Stimulated activated CD4-positive, alpha-beta T cell treated with anti-CD3 and anti-CD28 coated beads, TNF-alpha, amount 100 ng/mL, for 4 hours (primary cell): ENCODE results near the gene GHRH.

ENCODE experiments used
- DNase-seq, 3 experiments: peaks; one replicate each; pipeline ENCODE4 v3.0.0-alpha.2; 2020; ENCODE audit warnings: low read depth in 3 of 3

Gene GHRH

GRCh38 chr20:37205794-37206193 lies 55.8 kb downstream of the GHRH start:
- DNase-seq, result no peak

DNA sequence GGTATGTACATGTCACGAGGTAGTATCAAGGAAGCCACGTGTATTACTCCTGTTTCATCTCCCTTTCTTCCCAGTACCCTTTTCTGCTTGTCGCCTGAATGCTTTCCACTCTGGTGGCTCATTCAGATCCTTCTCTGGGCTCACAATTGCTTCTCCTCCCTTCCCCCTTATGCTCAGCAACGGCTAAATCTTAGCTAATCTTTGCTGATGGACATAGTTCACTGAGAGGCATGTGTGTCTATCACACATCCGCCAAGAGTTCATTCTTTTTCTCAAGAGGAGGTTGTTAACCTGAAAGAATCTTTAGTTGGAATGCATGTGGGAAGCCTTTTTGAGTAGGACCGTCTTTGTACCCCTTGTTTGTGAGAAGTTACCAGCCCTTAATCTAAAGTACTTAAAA lies 56.5 kb downstream of the GHRH start:
- DNase-seq, result no peak

GRCh38 chr20:37204056-37204455 lies 57.6 kb downstream of the GHRH start:
- no peak for DNase-seq

DNA sequence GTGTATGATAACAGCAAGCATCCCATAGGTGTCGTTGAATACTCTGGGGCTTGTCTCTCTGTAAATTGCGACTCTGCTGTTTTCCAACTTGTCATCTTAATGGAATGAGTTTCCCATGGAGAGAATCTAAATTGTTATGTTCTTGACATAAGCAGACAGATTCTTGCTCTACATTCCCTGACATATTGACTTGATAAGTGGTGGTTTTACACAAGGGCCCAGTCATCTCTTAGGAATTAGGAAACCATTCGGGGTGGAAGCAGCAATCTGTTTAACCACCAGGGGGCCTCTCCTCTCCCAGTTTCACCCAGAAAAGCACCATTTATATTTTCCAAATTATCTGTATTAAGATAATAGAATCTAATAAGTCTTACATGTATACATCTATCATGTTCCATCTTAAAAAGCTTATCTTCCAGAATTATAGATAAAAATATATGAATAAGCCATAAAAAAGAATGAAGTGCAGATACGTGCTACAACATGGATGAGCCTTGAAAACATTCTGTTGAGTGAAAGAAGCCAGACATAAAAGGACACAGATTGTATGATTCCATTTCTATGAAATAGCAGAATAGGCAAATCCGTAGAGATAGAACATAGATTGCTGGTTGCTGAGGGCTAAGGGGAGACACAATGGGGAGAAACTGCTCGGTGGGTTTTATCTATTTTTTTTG lies 59.2 kb downstream of the GHRH start:
- no peak for DNase-seq

- no peak for DNase-seq
Observed at GRCh38 chr20:37201827-37202162, 59.8 kb downstream of the GHRH start.
